ENCODE measurements around the gene GPRIN2.
"Not testable (repeated sequence)": the region's sequence is repeated elsewhere in the genome, so short reads cannot be mapped to it uniquely, and the experiment has no call there.

The GPRIN2 gene

GRCh38 chr10:46567151-46567550 is 10.7 kb upstream of the GPRIN2 start:
- DNase-seq (ENCODE audit: low read depth in 2 of 2), result not testable (repeated sequence)

DNA sequence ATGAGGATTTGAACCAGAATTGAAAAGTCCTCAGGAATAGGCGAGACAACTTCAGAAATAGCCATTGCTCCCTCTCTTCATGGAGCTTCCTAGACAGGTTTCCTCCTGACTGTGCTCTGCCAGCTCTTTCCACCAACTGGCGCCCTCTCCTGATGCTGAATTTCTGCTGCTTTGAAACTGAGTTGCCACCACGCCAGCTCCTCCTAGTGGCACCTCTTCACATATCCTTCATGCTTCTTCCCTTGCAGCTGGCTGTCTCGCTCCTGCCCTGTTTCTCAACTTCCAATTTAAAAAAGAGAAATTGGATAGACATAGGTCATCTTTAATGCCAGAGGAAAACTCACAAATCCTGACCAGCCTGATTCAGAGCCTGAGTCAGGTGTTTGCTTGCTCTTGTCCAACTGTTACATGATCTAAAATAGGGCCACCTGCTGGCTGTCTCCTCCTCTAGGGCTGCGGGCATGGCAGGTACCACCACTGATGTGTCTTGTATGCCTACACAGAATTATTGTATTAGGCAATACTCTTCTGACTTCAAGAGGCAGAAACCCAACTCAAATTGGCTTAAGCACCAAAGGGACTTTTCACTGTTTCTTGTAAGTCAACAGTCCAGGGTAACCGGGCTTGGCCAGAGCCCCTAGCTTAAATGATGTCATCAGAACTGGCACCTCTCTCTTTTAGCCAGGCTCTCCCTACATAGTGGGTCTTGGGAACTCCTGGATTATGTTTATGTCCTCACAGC is 9.3 kb upstream of the GPRIN2 start:
- DNase-seq (ENCODE audit: low read depth in 2 of 2), result not testable (repeated sequence)

GRCh38 chr10:46560952-46561351 is 4.5 kb upstream of the GPRIN2 start:
- no peak for DNase-seq (ENCODE audit: low read depth in 2 of 2)

- no peak for DNase-seq (ENCODE audit: low read depth in 2 of 2)
Measured at GRCh38 chr10:46560381-46560780, 3.9 kb upstream of the GPRIN2 start.

GRCh38 chr10:46559231-46559671 is 2.8 kb upstream of the GPRIN2 start:
- DNase-seq (ENCODE audit: low read depth in 2 of 2), result no peak

GRCh38 chr10:46558392-46559185 is 2.1 kb upstream of the GPRIN2 start:
- no peak for DNase-seq (ENCODE audit: low read depth in 2 of 2)

GRCh38 chr10:46558122-46558391 is 1.6 kb upstream of the GPRIN2 start:
- DNase-seq (ENCODE audit: low read depth in 2 of 2), result no peak

DNA sequence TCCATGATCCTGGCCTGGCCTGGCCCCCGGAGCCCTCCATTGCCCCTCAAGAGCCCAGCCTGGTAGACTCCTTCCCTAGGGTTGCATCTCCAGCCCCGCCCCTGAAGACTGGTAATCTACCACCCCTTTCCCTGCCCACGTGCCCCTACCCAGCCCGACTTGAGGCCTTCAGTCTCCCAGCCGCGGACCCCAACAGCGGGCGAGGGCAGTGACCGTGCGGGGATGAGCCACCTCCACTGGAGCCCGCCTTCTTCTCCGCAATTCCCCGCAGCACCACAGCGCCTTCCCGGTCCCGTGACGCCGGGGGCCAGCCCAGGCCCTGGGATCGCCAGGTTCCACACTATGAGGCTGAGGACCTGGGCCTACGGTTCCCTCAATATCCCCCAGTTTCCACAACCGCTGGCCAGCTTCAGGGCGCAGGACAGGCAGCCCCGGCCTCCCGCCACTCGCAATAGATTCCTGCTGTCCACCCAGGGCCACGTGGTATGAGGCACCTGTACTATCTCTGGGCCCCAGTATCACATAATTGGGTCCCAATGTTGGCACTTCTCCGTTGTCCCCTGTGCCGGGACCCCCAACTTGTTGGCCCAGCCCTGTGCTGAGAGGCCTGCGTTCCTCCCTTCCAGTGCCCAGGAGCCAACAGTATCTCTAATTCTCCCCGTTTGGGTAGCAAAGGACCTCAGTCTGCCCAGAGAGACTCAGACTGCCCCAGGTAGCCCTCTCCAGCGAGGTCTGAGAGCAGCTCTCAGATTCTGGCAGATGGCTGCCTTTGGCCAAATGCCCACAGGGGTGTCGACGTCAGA is 1.1 kb upstream of the GPRIN2 start:
- no peak for DNase-seq (ENCODE audit: low read depth in 2 of 2)

GRCh38 chr10:46555713-46556514 is 544 bp downstream of the GPRIN2 start:
- no peak for DNase-seq (ENCODE audit: low read depth in 2 of 2)

DNA sequence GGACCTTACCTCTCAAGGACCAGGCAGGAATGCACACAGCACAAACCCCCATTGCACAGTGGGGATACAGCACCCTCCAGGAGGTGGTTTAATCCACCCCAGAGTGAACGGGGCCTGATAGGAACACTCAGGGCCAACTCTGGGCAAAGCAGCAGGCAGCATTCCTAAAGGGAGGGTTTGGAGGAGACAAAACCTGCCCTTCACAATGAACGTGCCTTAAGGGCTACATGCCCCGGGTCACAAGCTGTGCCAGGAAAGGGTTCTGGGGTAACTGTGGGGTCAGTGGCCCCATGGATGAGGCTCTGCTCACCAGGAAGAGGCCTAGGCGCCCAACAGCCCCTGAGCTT is 1.1 kb downstream of the GPRIN2 start:
- no peak for DNase-seq (ENCODE audit: low read depth in 2 of 2)

DNA sequence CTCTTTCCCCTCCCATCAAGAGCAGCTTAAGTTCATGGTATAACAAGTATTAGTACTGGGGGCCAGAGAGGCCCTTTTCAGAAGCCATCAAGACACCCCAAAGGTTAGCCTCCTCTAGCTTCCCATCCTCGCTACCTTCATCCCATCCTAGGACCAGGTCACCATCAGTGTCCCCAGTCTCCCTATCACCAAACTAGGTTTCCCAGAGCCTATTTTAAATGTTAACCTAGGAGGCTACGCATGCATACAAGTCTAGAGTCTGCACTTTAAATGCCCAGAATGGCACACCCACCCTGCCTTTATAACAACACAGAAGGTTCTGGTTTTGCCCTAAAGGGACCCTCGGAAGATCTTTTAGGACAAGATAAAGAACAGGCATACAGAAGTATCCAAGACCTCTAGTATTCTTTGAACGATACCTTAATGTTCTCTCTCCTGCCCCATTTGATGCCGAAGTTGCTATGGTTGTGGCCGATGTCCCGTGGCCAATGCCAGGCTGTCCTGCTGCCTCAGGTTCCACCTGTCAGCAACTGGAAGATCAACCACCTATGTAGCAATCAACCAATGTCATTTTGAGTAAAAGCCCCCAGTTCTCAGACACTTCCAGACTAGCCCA is 2.2 kb downstream of the GPRIN2 start:
- DNase-seq (ENCODE audit: low read depth in 2 of 2), result no peak

- DNase-seq (ENCODE audit: low read depth in 2 of 2), result no peak
Measured at GRCh38 chr10:46553238-46554049, 3.0 kb downstream of the GPRIN2 start.

- no peak for DNase-seq (ENCODE audit: low read depth in 2 of 2)
Measured at GRCh38 chr10:46552526-46553237, 3.8 kb downstream of the GPRIN2 start.

DNA sequence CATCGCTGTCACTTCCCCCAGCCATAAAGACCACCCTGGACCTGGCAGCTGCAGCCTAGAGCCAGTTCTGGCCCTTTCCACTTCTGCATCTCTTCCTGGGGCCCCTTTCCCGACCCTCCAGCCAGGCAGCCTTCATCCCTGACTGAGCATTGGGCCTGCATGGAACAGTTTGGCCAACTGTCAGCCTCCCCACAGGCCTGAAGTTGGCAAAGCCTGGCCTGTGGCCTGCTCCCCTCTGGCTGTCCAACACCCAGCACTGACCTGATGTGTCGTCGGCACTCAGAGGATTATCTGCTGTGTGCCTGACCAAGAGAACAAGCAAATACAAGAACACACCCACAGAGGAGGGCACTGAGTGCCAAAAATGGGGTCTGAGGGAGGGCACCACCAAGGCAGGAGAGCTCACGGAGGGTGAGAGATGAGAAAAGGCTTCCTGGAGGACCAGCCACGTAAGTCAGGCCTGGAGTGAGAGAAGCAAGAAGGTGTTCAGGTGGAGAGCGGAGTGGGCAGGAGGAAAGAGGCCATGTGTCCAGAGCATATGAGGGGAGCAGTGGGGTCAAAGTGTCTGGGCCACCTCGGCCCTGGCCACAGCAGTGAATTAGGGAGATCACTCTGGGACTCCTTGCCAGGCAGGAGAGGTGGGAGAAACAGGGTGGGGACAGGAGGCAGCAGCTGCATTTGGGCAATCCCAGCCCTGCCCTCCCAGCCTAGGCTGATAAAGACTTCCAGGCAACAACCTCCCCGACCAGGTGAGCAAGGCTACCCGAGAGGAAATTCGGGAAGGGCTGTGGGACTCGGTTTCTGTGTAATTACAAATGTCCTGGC is 4.5 kb downstream of the GPRIN2 start:
- no peak for DNase-seq (ENCODE audit: low read depth in 2 of 2)

- DNase-seq (ENCODE audit: low read depth in 2 of 2), result no peak
Measured at GRCh38 chr10:46550795-46551700, 5.4 kb downstream of the GPRIN2 start.

DNA sequence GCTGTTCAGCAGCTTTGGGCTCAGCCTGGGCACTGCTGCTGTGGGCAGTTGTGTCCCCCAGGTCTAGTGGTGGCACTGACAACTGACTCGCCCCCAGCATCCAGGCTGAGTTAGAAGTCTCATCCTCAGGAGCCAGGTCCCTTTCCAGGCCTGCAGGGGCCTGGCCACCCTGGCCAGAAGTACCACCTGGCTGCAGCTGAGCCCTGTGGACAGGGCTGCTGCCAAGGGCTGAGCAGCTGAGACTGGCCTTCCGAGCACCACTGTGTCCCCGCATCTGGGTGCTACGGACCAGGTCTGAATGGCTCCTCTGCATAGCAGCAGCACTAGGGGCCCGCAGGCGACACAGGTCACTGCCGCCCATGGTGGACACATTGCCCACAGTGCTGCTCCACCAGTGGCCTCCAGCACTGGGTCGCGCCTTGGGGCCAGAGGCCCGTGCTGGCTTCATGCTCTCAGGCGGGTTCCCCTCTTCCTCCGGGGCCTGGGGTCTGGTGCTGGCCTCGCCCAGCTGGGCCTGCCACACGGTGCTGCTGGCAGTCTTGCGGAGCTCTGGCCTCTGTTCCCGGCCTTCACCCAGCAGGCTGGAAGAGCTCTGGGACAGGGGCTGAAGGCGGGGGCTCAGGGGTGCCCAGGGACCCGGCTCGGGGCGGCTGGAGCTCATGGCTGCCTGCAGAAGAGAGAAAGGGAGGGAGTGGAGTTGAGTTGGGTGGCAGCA is 6.2 kb downstream of the GPRIN2 start:
- no peak for DNase-seq (ENCODE audit: low read depth in 2 of 2)

All from fibroblast of skin of left biceps (primary cell).